CD4-positive, alpha-beta memory T cell (primary cell): ENCODE measurements around the gene TMEM222. TPM values are rescaled to one million over a fixed set of nuclear protein-coding genes. Genes with fewer than 3 reads are reported as not detected.

Source experiments
- CTCF ChIA-PET: fragments of 350-600 bp; sonication (Branson Sonifier 250); formaldehyde crosslinking; loops from one replicate; lab custom pipeline; 2021; ENCODE audit warnings: inconsistent platforms; ENCODE audit not compliant: partially characterized antibody; lab: Charles Lee
- POLR2A ChIA-PET: fragments of 350-600 bp; sonication (Branson Sonifier 250); formaldehyde crosslinking; loops from one replicate; lab custom pipeline; 2021; ENCODE audit not compliant: partially characterized antibody; lab: Charles Lee
- DNase-seq, 5 donors: peaks; one replicate each; pipeline versions ENCODE4 v3.0.0 to v3.0.0-alpha.2; 2020 to 2022; ENCODE audit warnings: mixed read lengths in 1 of 5
- H3K27ac ChIP-seq: one replicate; pipeline ENCODE4 v1.7.0; 2013; ENCODE audit warnings: low read depth, low read length
- H3K27me3 ChIP-seq: 2 replicates; pipeline ENCODE4 v1.7.0; 2013; ENCODE audit warnings: mild to moderate bottlenecking, low read length, moderate library complexity; ENCODE audit not compliant: insufficient read depth
- H3K36me3 ChIP-seq: 2 replicates; pipeline ENCODE4 v1.7.0; 2013; ENCODE audit warnings: mild to moderate bottlenecking, low read length, moderate library complexity; ENCODE audit not compliant: insufficient read depth
- H3K4me1 ChIP-seq: 2 replicates; pipeline ENCODE4 v1.7.0; 2013; ENCODE audit warnings: mild to moderate bottlenecking, low read length, moderate library complexity; ENCODE audit not compliant: insufficient read depth
- H3K4me3 ChIP-seq, 2 donors: one replicate each; pipeline ENCODE4 v1.7.0; 2013; ENCODE audit warnings: low read length in 2 of 2, mild to moderate bottlenecking in 1 of 2
- H3K9me3 ChIP-seq, 2 donors: one replicate each; pipeline ENCODE4 v1.7.0; 2013; ENCODE audit warnings: low read length in 2 of 2, control low read depth in 1 of 2; ENCODE audit not compliant: control insufficient read depth in 1 of 2
- H3K27ac Mint-ChIP-seq, 7 donors: one replicate each; pipeline ENCODE4 v1.8.0; 2020 to 2021; ENCODE audit warnings: mixed read lengths in 7 of 7, mild to moderate bottlenecking in 6 of 7, inconsistent platforms in 3 of 7, moderate library complexity in 3 of 7
- H3K27me3 Mint-ChIP-seq, 2 donors: one replicate each; pipeline ENCODE4 v1.8.0; 2020 to 2021; ENCODE audit warnings: mixed read lengths in 2 of 2
- H3K36me3 Mint-ChIP-seq, 2 donors: one replicate each; pipeline ENCODE4 v1.8.0; 2020 to 2021; ENCODE audit warnings: mixed read lengths in 2 of 2, inconsistent platforms in 1 of 2, mild to moderate bottlenecking in 1 of 2
- H3K4me1 Mint-ChIP-seq, 4 donors: one replicate each; pipeline ENCODE4 v1.8.0; 2020 to 2021; ENCODE audit warnings: mixed read lengths in 4 of 4, mild to moderate bottlenecking in 1 of 4
- H3K4me3 Mint-ChIP-seq, 8 donors: one replicate each; pipeline ENCODE4 v1.8.0; 2020 to 2021; ENCODE audit warnings: mixed read lengths in 8 of 8, mild to moderate bottlenecking in 7 of 8, moderate library complexity in 6 of 8, inconsistent platforms in 3 of 8
- H3K9me3 Mint-ChIP-seq, 8 donors: one replicate each; pipeline ENCODE4 v1.8.0; 2020 to 2021; ENCODE audit warnings: mixed read lengths in 8 of 8, mild to moderate bottlenecking in 5 of 8, inconsistent platforms in 3 of 8, moderate library complexity in 1 of 8
- intact Hi-C: fragments of 100-400 bp; cut with micrococcal nuclease; formaldehyde crosslinking; loops from one replicate; pipeline ENCODE4 v1.15.1; 2023
- polyA plus RNA-seq, 2 donors: library from polyadenylated mRNA; unstranded; fragments of 300-500 nt; fragmentation: Illumina TruSeq; gene quantifications; one replicate each; pipeline ENCODE4 v1.2.3, GENCODE V29; 2021
- total RNA-seq, 2 experiments: library from RNA; stranded (reverse); gene quantifications; one replicate each; pipeline ENCODE4 v1.2.3, GENCODE V29; 2021

The TMEM222 gene
- total and polyA plus RNA-seq, 4 experiments from 2014 or later, result 44.4 to 80.9 (median 50.4) TPM

DNA sequence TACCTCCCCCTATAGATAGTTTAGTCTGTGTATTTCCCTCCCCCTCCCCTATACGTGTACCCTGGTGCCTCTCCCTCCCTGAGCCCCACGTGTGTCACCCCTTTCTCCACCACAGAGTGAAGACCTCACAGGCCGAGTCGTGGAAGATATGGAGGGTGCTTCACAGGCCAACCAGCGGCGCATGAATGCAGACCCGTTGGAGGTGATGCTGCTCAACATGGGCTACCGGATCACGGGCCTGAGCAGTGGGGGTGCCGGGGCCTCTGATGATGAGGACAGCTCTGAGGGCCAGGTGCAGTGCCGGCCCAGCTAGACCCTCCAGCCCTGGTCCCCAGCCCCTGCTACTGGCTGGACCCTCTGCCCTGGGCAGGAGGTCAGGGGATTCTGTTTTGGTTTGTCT is 15.9 kb upstream of the TMEM222 start:
- H3K4me1 ChIP-seq, result no peaks in the 10 kb centered on the region
- H3K4me3 Mint-ChIP-seq, result no peak overlapping the region
- H3K36me3 Mint-ChIP-seq, result peaks cover 12 to 42% of the 10 kb centered on the region in 2 donors
- POLR2A ChIA-PET, result no interaction called here
- no peaks in the 10 kb centered on the region for H3K4me1 Mint-ChIP-seq
- no peaks in the 10 kb centered on the region for H3K9me3 ChIP-seq
- no peaks in the 10 kb centered on the region for H3K27me3 Mint-ChIP-seq
- H3K27ac Mint-ChIP-seq, result no peak overlapping the region
- CTCF ChIA-PET, result interaction anchor here (2.2 to 4.1 kb wide), 2 partner anchors 8 to 12 kb away, joined by 7 to 38 read pairs; no protein-coding TSS in a partner anchor
- H3K9me3 Mint-ChIP-seq, result no peaks in the 10 kb centered on the region
- no peaks in the 10 kb centered on the region for H3K27me3 ChIP-seq
- no peak overlapping the region for H3K4me3 ChIP-seq
- intact Hi-C loops, result no loop called here
- no peak for DNase-seq
- no peak overlapping the region for H3K27ac ChIP-seq
- peaks cover 17% of the 10 kb centered on the region for H3K36me3 ChIP-seq

DNA sequence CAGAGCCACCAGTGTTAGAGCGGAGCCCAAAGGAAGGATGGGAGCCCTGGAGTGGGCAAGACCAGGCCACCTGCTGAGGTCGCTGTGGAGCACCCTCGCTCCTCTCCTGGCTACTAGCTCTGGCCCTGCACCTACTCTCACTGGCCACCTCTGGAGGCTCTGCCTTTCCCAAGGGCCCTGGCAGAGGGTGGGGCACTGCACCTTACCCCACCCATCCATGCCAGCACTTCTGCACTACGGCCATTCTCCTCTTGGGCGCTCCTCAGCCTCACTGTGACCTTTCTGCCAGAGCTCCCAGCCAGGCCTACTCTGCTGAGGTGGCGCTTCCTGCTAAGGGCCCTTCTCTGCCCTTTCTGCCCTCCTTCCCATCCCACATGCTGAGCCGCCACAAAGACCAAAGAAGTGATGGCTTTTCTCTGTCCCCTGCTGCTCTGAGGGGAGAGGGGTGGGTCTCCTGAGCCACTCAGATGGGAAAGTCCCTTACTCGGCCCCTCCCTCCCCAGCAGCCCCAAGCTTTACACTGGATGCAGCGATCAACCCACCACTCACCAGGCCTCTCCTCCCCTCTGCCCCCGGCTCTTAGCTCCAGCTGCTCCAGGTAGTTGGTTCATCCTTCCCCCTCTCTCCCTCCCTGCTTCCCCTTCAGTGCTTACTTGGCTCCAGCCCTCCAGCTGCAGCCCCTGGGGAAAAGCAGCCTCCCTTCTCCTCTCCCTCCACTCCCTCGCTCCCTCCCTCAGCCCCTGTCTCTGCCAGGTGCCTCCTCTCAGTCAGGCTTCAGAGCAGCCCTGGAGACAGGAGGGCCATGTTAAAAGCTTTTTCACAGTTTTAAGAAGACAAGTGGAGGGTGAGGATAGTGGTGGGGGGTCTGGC is 14.8 kb upstream of the TMEM222 start:
- no peaks in the 10 kb centered on the region for H3K9me3 Mint-ChIP-seq
- POLR2A ChIA-PET, result no interaction called here

DNA sequence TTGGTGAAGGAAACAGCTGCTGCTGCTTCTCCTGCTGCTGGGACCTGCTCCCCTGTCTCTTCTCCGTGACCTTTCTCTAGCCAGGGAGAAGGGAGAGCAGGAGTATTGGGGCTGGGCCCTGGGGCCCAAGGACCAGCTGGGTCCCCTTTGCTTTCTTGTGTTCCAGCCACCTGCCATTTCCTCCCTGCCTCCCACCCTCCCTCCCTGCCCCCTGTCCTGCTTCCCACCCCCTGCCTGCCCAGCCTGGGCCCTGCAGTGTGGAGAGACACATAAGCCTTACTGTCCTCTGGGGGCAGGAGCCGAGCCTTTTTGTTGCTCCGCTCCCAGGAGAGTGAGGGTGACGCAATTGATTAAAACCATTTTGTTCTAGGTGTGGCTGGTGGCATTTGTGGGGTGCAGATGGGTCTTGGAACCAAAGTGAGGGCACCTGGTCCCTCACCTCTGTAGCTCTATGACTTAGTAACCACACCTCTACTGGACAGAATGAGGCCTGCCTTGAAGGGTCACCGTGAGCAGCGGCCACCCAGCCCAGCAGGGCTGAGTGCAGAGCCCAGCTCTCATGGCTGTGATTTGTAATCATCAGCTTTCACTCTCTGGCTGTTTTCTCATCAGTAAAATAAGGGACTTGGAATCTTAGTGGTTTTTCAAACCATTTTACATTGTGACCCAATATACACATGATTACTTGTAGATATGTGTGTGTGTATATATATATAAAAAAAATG is 13.9 kb upstream of the TMEM222 start:
- Mint-ChIP-seq H3K4me1 (no peaks in the 10 kb centered on the region), H3K27ac (no peak overlapping the region), H3K9me3 (no peaks in the 10 kb centered on the region), H3K4me3 (no peak overlapping the region), H3K27me3 (no peaks in the 10 kb centered on the region), H3K36me3 (peaks cover 7 to 30% of the 10 kb centered on the region in 2 donors)
- no peak overlapping the region for H3K27ac ChIP-seq
- H3K27me3 ChIP-seq, result no peaks in the 10 kb centered on the region
- no peak overlapping the region for H3K4me3 ChIP-seq
- DNase-seq, result no peak
- intact Hi-C loops, result no loop called here
- POLR2A ChIA-PET, result no interaction called here
- peaks cover 7% of the 10 kb centered on the region for H3K36me3 ChIP-seq
- H3K4me1 ChIP-seq, result no peaks in the 10 kb centered on the region
- H3K9me3 ChIP-seq, result no peaks in the 10 kb centered on the region
- CTCF ChIA-PET, result interaction anchor here (1.5 to 4.1 kb wide), 6 partner anchors 10 to 206 kb away, joined by 3 to 38 read pairs (median 6); no protein-coding TSS in a partner anchor

More for the DNA sequence above, 14.8 kb upstream of the TMEM222 start:
- CTCF ChIA-PET, result interaction anchor here (1.5 to 4.1 kb wide), 6 partner anchors 9 to 205 kb away, joined by 3 to 38 read pairs (median 6); no protein-coding TSS in a partner anchor
- H3K4me3 Mint-ChIP-seq, result no peak overlapping the region
- Histone ChIP-seq H3K4me3 (no peak overlapping the region), H3K9me3 (no peaks in the 10 kb centered on the region), H3K27me3 (no peaks in the 10 kb centered on the region), H3K27ac (no peak overlapping the region), H3K36me3 (peaks cover 10% of the 10 kb centered on the region), H3K4me1 (no peaks in the 10 kb centered on the region)
- no peaks in the 10 kb centered on the region for H3K27me3 Mint-ChIP-seq
- intact Hi-C loops, result no loop called here
- no peak for DNase-seq
- no peak overlapping the region for H3K27ac Mint-ChIP-seq
- no peaks in the 10 kb centered on the region for H3K4me1 Mint-ChIP-seq
- H3K36me3 Mint-ChIP-seq, result peaks cover 10 to 33% of the 10 kb centered on the region in 2 donors

DNA sequence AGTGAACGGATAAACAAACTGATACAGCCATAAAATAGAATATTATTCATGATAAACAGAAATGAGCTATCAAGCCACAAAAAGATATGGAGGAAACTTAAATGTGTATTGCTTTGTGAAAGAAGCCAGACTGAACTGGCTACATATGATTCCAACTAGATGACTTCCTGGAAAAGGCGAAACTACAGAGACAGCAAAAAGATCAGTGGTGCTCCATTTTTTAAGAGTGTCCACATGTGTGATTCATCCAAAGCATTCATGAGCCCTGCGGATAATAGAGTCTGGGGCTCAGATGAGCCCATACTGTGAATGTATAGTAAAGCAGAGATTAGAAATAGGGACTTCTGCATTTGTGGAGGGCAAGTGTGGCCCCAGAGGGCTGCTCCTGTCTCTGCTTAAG is 7.8 kb upstream of the TMEM222 start:
- peaks cover 0 to 3% of the 10 kb centered on the region in 2 donors for H3K27me3 Mint-ChIP-seq
- Histone ChIP-seq H3K9me3 (no peaks in the 10 kb centered on the region), H3K27ac (no peak overlapping the region), H3K4me3 (no peak overlapping the region), H3K27me3 (no peaks in the 10 kb centered on the region), H3K36me3 (no peaks in the 10 kb centered on the region), H3K4me1 (no peaks in the 10 kb centered on the region)
- intact Hi-C loops, result no loop called here
- peaks cover 0 to 2% (median 0%) of the 10 kb centered on the region in 8 donors for H3K9me3 Mint-ChIP-seq
- peak overlapping the region in 2 of 7 donors; percentile 22 to 57 for H3K27ac Mint-ChIP-seq
- ChIA-PET CTCF (interaction anchor here (0.7 to 3.3 kb wide), 4 partner anchors 13 to 19 kb away, joined by 3 to 31 read pairs (median 8); no protein-coding TSS in a partner anchor), POLR2A (interaction anchor here (0.6 kb wide), 2 partner anchors 43 to 305 kb away, joined by 3 to 4 read pairs; no protein-coding TSS in a partner anchor)
- no peaks in the 10 kb centered on the region for H3K4me1 Mint-ChIP-seq
- no peak overlapping the region for H3K4me3 Mint-ChIP-seq
- no peaks in the 10 kb centered on the region for H3K36me3 Mint-ChIP-seq
- no peak for DNase-seq

DNA sequence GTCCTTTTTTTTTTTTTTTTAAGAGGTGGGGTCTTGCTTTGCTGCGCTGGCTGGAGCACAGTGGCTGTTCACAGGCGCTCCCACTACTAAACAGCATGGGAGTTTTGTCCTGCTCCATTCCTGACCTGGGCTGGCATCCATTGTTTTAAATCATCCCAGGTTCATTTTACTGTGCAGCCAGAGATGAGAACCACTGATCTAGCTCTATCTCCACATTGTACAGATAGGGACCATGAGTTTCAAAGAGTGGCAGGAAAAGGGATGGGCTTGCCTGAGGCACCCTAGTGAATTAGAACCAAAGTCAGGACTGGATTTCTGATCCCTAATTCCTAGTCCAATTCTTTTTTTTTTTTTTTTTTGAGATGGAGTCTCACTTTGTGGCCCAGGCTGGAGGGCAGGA is 7.2 kb upstream of the TMEM222 start:
- Histone ChIP-seq H3K27ac (no peak overlapping the region), H3K36me3 (no peaks in the 10 kb centered on the region), H3K4me3 (no peak overlapping the region), H3K4me1 (no peaks in the 10 kb centered on the region), H3K27me3 (no peaks in the 10 kb centered on the region), H3K9me3 (no peaks in the 10 kb centered on the region)
- no peak for DNase-seq
- POLR2A ChIA-PET, result interaction anchor here (0.6 to 0.7 kb wide), 3 partner anchors 42 to 732 kb away, joined by 3 to 4 read pairs (median 3); no protein-coding TSS in a partner anchor
- no peaks in the 10 kb centered on the region for H3K36me3 Mint-ChIP-seq
- no peak overlapping the region for H3K27ac Mint-ChIP-seq
- H3K4me3 Mint-ChIP-seq, result no peak overlapping the region
- H3K4me1 Mint-ChIP-seq, result no peaks in the 10 kb centered on the region
- intact Hi-C loops, result no loop called here
- peaks cover 2 to 3% of the 10 kb centered on the region in 2 donors for H3K27me3 Mint-ChIP-seq
- H3K9me3 Mint-ChIP-seq, result peaks cover 0 to 2% (median 0%) of the 10 kb centered on the region in 8 donors
- CTCF ChIA-PET, result interaction anchor here (0.5 to 3.3 kb wide), 4 partner anchors 12 to 82 kb away, joined by 3 to 31 read pairs (median 8); no protein-coding TSS in a partner anchor

DNA sequence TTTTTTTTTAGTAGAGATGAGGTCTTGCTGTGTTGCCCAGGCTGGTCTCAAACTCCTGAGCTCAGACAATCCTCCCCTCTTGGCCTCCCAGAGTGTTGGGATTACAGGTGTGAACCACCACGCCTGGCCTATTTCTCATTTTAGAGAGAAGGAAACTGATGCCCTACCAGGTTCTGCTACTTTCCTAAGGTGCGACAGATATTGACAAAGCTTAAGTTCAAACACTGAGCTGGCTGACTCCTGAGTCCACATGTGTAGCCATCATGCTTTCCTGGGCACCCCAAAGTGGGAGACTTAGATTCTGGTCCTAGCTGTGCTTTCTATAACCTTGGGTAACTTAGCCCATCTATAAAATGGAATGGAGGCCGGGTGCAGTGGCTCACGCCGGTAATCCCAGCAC is 5.1 kb upstream of the TMEM222 start:
- Histone ChIP-seq H3K9me3 (no peaks in the 10 kb centered on the region), H3K36me3 (no peaks in the 10 kb centered on the region), H3K4me3 (no peak overlapping the region), H3K27me3 (peaks cover 5% of the 10 kb centered on the region), H3K4me1 (peaks cover 7% of the 10 kb centered on the region), H3K27ac (no peak overlapping the region)
- ChIA-PET CTCF (interaction anchor here (0.9 to 3.1 kb wide), 6 partner anchors 10 to 71 kb away, joined by 3 to 12 read pairs (median 4); no protein-coding TSS in a partner anchor), POLR2A (interaction anchor here (0.9 to 1.3 kb wide), 2 partner anchors 14 to 44 kb away, joined by 3 read pairs; no protein-coding TSS in a partner anchor)
- intact Hi-C loops, result no loop called here
- H3K27me3 Mint-ChIP-seq, result peaks cover 3 to 4% of the 10 kb centered on the region in 2 donors
- H3K36me3 Mint-ChIP-seq, result peaks cover 0 to 1% of the 10 kb centered on the region in 2 donors
- no peak overlapping the region for H3K27ac Mint-ChIP-seq
- peaks cover 0 to 2% (median 0%) of the 10 kb centered on the region in 8 donors for H3K9me3 Mint-ChIP-seq
- no peak overlapping the region for H3K4me3 Mint-ChIP-seq
- no peak for DNase-seq
- H3K4me1 Mint-ChIP-seq, result peaks cover 3 to 10% (median 4%) of the 10 kb centered on the region in 4 donors
